Measurements from ENCODE around the gene D2HGDH.
"Not testable (repeated sequence)": the region's sequence is repeated elsewhere in the genome, so short reads cannot be mapped to it uniquely, and the experiment has no call there.

Gene D2HGDH

DNA sequence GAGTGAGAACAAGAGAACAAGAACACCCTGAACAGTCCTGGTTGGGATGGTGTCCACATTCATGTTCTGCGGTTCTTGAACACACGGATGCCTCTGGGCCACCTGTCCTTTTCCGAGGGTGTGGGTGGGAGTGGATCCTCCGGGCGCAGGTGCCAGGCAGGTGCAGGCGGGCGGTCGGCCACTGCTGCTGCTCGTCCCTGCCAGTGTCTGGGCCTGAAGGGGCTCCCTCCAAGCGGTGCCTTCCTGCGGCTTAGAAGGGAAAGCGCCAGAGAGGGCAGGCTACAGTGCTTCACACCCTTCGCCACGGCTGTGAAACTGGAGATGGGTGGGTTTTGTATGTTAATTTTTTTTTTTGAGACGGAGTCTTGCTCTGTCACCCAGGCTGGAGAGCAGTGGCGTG lies 8.0 kb upstream of the D2HGDH start:
- no peak for DNase-seq

DNA sequence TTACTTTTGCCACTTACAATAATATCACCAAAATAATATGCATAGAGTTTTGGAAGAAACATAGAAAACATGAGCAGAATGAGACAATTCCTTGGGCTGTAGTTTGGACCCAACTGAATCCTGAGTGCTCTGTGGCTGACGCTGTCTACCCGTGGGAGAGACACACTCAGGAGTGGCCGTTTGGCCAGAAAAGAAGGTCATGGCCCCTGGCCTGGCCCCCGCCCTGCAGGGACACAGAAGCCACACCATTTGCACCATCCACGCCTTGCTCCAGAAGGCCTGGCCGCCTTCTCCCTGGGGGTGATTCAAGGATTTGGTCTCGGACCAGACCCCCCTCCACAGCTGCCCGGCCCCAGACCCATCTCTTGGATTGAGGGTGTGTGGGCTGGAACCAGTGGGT lies 6.4 kb upstream of the D2HGDH start:
- no peak for DNase-seq

DNA sequence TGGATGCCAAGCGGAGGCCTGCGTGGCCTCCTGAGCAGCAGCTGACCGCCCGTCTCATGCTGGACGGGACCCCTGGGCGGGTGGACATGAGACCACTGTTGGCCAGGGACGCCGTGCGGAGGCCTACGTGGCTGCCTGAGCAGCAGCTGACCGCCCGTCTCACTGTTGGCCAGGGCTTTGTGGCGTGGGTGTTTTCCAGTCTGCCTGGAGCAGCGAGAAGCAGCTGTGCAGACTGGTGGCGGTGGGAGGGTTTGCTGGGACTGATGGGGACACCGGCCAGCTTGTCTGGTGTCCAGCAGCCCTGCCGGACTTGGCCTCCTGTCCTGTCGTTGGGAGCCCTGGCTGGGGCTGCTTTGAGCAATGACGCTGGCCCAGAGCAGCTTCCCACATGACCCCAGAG lies 5.8 kb upstream of the D2HGDH start:
- no peak for DNase-seq

DNA sequence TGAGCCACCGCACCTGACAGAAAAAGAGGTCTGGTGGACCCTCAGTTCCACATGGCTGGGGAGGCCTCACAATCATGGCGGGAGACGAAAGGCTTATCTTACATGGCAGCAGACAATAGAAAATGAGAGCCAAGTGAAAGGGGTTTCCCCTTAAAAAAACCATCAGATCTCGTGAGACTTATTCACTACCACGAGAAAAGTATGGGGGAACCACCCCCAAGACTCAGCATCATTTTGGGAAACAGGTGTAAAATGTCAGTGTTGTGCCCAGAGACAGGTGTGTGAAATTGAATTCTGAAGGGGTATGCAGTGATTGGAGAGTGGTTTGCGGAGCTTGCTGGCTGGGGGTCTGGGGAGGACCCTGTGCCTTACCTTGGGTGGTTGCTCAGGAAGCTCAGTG lies 4.6 kb upstream of the D2HGDH start:
- DNase-seq: no peak

DNA sequence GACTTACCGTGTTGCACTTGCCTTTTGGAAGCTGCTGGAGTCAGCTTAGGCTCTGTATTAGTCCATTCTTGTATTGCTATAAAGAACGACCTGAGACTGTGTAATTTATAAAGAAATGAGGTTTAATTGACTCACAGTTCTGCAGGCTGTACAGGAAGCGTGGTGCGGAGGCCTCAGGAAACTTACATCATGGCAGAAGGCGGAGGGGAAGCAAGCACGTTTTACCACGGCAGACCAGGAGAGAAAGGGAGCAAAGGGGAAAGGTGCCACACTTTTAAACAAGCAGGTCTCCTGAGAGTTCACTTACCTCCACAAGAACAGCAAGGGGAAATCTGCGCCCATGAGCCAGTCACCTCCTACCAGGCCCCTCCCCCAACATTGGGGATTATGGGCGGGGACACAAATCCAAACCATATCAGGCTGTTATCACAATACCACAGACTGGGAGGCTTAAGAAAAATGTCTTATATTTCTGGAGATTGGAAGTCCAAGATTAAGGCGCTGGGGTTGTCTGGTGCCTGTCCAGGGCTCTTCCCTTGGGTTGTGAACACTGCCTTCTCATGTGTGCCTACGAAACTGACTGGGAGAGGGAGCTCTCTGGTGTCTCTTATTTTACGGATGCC lies 3.6 kb upstream of the D2HGDH start:
- DNase-seq: no peak

DNA sequence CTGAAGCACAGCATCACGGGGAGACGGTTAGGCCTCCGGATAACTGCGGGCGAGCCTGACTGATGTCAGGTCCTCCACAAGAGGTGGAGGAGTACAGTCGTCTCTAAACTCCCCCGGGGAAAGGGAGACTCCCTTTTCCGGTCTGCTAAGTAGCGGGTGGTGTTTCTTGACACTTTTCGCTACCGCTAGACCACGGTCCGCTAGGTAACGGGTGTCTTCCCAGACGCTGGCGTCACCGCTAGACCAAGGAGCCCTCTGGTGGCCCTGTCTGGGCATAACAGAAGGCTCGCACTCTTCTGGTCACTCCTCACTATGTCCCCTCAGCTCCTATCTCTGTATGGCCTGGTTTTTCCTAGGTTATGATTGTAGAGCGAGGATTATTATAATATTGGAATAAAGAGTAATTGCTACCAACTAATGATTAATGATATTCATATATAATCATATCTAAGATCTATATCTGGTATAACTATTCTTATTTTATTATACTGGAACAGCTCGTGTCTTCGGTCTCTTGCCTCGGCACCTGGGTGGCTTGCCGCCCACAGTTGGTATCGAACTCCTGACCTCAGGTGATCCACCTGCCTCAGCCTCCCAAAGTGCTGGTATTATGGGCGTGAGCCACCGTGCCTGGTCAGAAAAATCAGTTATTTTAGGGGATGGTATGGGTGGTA lies 1.8 kb upstream of the D2HGDH start:
- DNase-seq: peak; percentile 62

DNA sequence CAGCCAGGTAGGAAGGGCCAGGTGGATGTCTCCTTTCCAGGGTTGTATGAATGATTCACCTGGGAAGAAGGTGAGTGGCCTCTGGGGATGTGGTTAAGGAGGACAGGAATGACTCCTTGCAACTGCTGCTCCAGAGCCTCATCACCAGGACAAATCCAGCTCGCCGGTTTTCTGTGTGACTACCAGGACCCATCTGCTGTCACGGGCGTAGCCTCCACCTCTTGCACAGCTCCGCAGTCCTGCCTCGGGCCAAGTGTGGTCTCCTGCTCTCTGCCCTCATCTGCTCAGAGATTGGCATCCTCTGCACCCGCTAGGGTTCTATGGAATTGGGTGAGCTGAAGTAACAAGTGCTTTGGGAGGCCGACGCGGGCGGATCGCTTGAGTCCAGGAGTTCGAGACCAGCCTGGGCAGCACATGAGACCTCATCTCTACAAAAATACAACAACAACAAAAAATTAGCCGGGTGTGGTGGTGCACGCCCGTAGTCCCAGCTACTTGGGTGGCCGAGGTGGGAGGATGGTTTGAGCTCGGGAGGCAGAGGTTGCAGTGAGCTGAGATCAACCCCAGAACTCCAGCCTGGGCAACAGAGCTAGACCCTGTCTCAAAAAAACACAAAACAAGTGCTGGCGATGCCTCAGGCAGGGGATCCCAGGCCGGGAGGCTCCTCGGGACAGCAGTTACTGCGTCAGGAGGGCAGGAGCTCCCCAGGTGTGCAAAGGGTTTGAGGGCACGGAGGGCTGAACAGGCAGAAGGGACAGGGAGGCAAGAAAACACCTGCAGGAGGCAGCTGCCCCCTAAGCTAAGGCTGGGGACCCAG lies 831 bp upstream of the D2HGDH start:
- no peak for DNase-seq

DNA sequence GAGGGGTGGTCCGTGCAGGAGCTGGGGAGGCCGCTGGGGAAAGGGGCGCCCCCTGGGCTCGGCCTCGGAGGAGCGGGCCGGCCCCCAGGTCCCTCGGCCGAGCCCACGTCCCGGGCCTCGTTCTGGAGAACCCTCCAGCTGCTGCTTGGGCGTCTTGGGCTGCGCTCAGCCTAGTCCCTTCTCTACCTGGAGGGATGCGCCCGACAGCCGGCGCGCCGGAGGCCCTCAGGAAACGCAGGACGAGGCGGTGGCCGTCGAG lies 293 bp upstream of the D2HGDH start:
- no peak for DNase-seq

DNA sequence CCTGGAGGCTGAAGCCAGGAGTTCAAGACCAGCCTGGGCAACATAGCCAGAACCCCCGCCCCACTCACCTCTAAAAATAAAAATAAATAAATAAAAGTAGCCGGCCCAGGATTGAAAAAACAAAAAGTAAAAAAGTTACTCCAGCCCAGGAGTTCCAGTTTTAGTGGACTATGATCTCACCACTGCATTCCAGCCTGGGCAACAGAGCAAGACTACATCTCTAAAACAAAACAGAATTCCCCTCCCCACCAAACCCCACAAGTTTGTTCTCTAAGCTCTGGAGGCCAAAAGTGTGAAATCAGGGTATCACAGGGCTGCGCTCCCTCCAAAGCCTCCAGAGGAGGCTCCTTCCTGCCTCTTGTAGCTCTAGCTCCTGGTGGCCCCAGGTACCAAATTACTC lies 1.7 kb downstream of the D2HGDH start:
- DNase-seq: no peak

DNA sequence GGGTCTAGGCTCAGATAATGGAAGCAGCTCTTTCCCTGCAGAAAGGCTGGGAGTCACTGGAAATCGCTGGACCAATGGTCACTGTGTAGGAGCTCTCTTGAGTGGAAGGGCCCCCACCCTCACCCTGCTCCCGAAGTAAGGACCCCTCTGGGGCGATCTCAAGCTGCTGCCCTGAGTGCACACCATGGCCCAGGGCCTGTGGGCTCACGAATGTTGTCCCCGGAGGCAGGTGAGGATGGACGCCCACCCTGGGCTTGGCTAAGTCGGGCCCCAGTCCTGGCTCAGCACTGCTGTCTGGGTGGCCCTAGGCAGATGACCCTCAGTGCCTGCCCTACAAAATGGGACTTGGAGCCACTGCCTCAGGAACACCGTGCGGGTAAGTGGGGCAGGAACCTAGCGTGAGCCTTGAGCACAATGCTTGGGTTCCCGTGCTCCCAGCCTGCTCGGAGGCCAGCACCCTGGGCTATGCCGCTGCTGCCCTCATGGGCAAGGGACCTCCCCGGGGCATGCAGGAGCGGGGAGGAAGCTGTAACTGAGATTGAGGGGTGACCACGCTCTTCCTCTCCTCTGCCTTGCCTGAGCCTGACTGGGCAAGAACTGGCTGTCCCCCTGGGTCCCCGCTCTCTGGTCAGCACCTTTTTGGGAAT lies 3.7 kb downstream of the D2HGDH start:
- DNase-seq: no peak

DNA sequence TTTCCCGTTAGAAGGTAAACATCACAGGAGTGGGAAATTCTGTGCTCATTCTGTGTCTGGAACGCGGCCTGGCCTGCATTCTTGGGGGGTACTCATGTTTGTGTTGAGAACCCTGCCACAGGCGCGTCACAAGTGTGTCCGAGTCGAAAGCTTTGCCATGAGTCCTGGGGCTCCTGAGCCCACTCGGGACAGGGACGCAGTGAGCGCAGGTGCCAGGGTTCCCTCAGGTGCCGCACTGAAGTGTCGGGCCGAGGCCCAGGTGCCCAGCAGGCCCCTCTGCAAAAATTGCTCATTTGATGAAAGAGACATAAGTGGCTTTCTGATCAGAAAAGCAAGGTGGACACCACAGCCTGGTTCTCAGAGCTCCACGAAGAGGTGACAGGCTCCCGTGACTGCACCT lies 4.7 kb downstream of the D2HGDH start:
- no peak for DNase-seq

DNA sequence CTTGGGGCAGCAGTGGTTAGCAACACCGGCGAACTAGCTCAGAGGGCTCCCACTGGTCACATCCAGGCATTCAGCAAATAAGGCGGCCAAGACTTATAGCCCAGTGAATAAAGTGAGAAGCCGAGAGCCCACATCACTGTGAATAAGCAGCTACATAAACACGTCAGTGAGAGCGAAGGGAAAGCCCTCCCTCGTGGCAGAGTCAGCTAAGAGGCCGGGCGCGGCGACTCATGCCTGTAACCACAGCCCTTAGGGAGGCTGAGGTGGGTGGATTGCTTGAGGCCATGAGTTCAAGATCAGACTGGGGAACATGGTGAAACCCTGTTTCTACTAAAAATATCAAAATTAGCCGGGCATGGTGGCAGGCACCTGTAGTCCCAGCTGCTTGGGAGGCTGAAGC lies 5.2 kb downstream of the D2HGDH start:
- DNase-seq: no peak

DNA sequence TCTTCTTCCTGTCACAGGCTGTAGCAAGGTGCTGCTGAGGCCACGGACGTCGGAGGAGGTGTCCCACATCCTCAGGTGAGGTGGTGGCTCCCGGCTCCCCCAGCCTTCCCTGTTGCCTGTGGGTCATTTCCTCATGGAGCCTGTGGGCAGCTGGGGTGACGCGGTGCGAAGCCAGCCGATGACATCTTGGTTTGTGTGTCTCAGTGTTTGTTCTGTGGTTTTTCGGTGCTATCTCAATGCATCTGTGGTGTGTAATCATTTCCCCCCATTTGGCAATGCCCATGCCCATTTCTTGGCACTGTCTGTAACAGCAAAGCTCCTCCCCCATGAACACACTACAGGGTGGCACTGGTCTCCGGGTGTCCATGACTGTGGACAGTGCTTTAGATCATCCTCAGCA lies 6.6 kb downstream of the D2HGDH start:
- DNase-seq: peak; percentile 58

DNA sequence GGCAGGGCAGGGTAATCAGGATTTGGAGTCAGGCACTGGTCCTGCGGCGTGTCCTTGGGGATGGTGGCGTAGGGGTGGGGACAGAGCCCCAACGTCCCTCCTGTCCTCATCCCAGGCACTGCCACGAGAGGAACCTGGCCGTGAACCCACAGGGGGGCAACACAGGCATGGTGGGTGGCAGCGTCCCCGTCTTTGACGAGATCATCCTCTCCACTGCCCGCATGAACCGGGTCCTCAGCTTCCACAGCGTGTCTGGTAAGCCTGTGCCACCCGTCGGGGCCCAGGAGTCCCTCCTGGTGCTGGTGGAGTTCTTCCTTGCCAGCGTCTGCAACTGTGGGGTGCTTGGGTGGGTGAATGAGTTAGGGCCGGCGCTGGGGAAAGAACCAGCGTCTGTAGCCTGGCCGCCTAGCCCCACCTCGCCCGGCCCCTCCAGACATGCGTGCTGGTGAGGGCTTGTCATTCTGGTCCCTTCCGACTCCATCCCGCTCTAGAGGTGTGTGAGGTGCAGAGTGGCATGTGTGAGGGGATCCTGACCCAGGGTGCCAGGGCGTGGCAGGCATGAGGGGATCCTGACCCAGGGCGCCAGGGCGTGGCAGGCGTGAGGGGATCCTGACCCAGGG lies 8.0 kb downstream of the D2HGDH start:
- no peak for DNase-seq

DNA sequence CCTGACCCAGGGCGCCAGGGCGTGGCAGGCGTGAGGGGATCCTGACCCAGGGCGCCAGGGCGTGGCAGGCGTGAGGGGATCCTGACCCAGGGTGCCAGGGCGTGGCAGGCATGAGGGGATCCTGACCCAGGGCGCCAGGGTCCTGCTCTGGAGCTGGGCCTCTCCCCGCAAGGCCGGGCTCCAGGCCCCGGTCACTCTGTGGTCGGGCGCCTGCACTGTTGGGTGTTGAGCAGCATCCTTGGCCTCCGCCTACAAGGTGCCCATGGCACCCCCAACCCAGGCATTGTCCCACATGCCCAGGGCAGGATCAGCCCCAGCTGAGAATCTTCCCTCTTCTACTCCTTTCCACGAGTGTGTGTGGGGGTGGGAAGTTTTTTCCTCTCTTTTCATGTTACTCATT lies 8.6 kb downstream of the D2HGDH start:
- not testable (repeated sequence) for DNase-seq

DNA sequence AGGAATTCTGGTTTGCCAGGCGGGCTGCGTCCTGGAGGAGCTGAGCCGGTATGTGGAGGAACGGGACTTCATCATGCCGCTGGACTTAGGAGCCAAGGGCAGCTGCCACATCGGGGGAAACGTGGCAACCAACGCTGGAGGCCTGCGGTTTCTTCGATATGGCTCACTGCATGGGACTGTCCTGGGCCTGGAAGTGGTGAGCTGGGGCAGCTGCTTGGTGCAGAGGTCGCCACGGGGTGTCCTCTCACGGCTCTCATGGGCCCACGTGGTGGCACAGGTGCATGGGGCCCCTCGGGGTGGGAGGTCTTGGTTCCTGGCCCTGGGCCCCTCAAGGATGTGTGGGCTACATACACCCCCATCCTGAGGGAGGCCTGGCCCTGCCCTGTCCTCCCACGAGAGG lies 9.2 kb downstream of the D2HGDH start:
- DNase-seq: no peak

DNA sequence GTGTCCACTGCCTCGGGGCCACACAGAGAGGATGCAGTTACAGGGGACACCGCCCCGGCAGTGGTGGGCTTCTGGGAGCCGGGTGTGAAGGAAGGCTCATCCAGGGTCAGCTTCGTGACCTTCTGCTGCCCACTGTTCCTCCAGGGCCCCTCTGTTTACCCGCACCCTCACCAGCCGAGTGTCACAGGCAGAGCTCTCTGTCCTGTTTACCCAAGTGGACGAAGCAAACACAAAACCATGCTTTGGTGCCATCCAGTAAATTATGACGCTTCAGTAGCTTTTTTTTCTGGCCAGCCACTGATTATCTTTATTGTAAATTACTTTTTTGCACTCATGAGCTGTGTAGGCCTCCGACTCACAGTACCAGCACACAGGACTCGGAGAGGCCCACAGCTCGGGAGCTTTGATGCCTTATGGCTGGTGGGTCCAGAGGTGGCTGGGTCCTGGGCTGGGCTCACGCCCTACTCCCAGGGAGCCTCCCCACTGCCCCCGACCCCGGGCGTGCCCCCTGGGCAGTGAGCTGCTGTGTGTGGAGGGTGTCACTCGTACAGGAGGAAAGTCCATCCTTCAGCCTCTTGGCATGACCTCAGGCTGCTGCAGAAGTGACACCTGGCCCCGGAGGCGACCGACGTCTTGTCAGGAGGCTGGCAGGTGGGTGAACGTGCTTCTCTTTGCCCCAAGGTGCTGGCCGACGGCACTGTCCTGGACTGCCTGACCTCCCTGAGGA lies 9.8 kb downstream of the D2HGDH start:
- no peak for DNase-seq

DNA sequence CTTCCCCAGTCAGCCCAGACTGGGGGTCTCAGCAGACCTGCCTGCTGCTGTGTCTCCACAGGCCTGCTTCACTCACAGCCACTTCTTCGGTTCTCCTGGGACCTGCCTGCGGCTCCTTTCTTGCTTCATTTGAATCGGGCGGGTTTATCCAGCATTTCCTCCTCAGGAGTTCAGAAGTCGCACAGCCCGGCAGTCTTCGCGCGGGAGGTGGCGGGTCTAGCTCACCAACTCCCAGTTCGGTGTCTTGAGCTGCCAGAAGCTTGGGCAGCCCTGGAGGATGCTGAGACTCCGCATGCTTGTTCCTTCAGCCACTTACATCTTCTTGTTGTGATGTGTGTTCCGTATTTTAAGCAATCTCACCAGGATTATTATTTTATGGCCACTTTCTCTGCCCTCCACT lies 10.8 kb downstream of the D2HGDH start:
- no peak for DNase-seq

DNA sequence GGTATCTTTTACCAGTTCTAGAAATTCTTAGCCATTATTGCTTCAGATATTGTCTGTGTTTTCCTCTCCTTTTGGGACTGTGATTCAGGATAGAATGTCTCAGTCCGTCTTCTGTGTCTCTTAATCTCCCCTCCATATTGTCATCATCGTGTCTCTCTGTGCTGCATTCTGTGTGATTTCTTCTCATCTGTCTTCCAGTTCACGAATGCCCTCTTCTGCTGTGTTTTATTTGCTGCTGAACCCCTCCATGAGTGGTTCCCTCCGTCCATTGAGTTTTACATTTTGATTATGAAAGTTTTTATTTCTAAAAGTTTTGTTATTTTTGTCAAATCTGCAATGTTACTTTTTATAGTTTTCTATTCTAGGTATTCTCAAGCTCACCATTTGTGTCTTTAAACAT lies 11.7 kb downstream of the D2HGDH start:
- no peak for DNase-seq

DNA sequence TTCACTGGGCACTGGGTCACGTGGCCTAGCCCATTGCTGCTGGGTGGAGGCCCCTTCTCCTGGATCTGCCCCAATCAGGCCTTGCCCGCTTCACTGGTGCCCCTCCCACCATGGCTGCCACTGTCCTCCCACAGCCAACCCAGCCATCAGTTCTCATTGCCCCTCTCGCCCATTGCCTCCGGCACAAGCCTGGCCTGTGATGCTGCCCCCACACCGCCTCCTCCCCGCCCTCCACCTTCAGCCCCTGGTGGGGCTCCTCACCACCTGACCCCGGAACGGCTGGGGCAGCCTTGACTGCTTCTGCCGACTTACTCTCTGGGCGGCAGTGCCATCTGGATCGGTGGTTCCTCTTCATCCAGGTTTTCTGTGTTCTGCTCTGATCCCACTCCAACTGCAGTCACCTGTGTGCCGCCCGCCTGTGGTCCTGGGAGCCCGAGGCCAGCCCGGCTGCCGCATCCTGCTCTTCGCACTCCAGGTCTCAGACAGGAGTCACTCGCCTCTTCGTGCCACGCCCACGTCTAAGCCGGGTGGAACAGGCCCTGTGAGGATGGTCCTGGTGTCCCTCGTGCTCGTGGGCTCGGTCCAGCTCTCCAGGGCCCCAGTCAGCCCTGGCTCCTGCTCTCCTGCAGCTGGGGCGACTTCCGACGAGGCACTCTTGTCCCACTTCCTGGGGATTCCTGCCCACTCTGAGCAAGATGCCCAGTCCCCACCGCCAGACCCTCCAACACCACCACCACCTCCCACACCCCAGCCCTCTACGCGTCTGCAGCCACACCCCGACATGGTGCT lies 14.2 kb downstream of the D2HGDH start:
- no peak for DNase-seq

DNA sequence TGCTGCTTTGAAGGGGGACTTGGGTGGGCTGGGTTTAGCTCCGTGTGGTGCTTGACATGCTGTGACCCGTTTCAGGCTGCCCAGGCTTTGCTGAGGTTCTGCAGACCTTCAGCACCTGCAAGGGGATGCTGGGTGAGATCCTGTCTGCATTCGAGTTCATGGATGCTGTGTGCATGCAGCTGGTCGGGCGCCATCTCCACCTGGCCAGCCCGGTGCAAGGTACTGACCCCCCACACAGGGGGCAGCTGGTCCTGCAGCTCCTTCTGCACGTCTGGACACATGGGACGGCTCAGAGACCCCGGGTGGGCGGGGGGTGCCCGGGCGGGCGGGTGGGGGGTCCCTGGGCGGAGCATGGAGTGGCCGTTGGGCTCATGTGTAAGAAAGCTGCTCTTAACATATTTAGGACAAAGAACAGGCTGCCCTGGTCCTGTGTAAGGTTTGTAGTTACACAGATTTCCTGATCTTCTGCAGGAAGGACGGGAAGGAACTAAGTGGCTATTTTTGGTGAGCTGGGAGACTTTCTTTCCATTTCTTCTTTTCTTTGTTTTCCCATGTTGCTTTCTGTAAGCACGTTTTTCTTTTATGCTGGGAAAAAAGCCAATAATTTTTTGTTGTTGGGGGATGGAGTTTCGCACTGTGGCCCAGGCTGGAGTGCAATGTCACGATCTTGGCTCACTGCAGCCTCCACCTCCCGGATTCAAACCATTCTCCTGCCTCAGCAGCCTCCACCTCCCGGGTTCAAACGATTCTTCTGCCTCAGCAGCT lies 15.8 kb downstream of the D2HGDH start:
- DNase-seq: no peak
